Measurements from ENCODE around the gene RNF32. TPM values are rescaled to one million over a fixed set of nuclear protein-coding genes. Genes with fewer than 3 reads are reported as not detected.

RNF32 gene
- total RNA-seq (2021) (2.2 and 2.7 TPM in 2 replicates), Bru-seq, nascent RNA (percentile 33 among the genes with signal in this experiment), BruChase-seq, experiment 1, labeled RNA remaining after a 2-hour chase (percentile 35 among the genes with signal in this experiment), BruChase-seq, experiment 2, labeled RNA remaining after a 6-hour chase (percentile 30 among the genes with signal in this experiment)
- long read RNA-seq, partial matches to known transcripts = 0 of 5 reads
- long read RNA-seq, other reads (novel, unspliced or antisense) = 3 of 5 reads

DNA sequence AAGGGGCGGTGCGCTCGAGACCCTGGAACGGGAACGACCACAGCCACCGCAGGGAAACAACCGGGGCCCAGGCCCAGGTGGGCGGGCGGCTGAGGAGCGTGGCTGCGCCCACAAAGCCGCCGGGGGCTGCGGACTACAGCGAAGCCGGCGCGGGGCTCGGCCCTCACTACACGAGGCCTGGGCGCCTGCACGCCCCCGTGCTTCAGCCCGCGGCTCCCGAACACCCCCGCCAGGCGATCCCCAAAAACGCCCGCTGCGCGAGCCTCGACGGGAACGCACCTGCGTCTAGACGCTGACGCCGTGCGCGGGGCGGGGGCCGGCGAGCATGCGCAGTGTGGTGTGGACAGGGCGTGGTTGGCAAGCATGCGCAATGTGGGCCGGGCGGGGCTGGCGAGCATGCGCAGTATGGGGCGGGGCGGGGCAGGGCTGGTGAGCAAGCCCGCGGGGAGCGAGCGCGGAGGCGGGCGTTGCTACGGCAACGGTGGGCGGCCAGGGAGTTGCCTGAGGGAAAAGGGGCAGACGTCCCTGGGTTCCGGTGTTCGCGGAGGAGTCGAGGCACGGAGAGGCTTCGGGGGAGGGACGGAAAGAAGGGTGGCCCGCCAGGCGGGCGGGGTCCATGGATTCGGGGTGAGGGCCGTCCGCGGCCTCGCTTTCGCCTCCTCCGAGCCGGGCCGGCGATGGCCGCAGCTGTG lies at the start of gene RNF32:
RNF32 (plus strand) TSS at position 518 of the 692 bp plus-strand sequence. CDS start 3,104 bp downstream, outside the sequence.
- no peak for TF ChIP-seq EZH2 (IDR thresholded peaks at IDR 0.05; ENCODE audit: low read depth)
- TF ChIP-seq, protein P1, sequence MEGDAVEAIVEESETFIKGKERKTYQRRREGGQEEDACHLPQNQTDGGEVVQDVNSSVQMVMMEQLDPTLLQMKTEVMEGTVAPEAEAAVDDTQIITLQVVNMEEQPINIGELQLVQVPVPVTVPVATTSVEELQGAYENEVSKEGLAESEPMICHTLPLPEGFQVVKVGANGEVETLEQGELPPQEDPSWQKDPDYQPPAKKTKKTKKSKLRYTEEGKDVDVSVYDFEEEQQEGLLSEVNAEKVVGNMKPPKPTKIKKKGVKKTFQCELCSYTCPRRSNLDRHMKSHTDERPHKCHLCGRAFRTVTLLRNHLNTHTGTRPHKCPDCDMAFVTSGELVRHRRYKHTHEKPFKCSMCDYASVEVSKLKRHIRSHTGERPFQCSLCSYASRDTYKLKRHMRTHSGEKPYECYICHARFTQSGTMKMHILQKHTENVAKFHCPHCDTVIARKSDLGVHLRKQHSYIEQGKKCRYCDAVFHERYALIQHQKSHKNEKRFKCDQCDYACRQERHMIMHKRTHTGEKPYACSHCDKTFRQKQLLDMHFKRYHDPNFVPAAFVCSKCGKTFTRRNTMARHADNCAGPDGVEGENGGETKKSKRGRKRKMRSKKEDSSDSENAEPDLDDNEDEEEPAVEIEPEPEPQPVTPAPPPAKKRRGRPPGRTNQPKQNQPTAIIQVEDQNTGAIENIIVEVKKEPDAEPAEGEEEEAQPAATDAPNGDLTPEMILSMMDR (conservative IDR thresholded peaks at IDR 0.05) = no peak
- Histone ChIP-seq H3F3A (ENCODE audit: insufficient read depth, low read depth) (no peaks in the 10 kb centered on the region), H3K4me2 (peak within 1 kb of the TSS; percentile 87), H3K9me2 (ENCODE audit: insufficient read depth) (no peaks in the 10 kb centered on the region; the same call in 1 of the 2 replicates), H3K4me3 (peak within 1 kb of the TSS; percentile 90), H3K9me3 (ENCODE audit: insufficient read depth, low read depth) (0 out of 2 replicates have a peak, but pooled peaks cover 6% of the 10 kb centered on the region), H3K27me3 (ENCODE audit: insufficient read depth, low read depth) (peaks cover 2% of the 10 kb centered on the region; the same call in 1 of the 2 replicates), H4K20me1 (ENCODE audit: insufficient read depth) (no peaks in the 10 kb centered on the region), H3K4me1 (replicated peaks; ENCODE audit: insufficient read depth) (peaks cover 8% of the 10 kb centered on the region), H3K27ac (no peak within 1 kb of the TSS), H3K79me2 (ENCODE audit: low read depth) (no peaks in the 10 kb centered on the region), H2AFZ (peak within 1 kb of the TSS; percentile 100), H3K36me3 (ENCODE audit: low read depth) (no peaks in the 10 kb centered on the region)
- DNase-seq = peak; percentile 78 to 96
- no TSS peak for BruUV-seq (replicated peaks)
- intact Hi-C loops (cut with micrococcal nuclease; ENCODE audit: unreplicated experiment) = loop anchor here (10.0 kb wide), 1 partner anchor 836 kb away; no protein-coding TSS in a partner anchor
- ChIA-PET POLR2A (ENCODE audit: unreplicated experiment) (interaction anchor here (0.6 kb wide), 2 partner anchors 13 to 32 kb away, joined by 4 to 6 read pairs; no protein-coding TSS in a partner anchor), CTCF (interaction anchor here (0.6 kb wide), 2 partner anchors 12 to 174 kb away, joined by 3 to 8 read pairs; no protein-coding TSS in a partner anchor)

GRCh38 chr7:156592155-156592884 lies 48.3 kb upstream of the RNF32 start:
- H3K4me1 ChIP-seq (replicated peaks; ENCODE audit: insufficient read depth) = no peaks in the 10 kb centered on the region
- no peak for TF ChIP-seq EZH2 (IDR thresholded peaks at IDR 0.05; ENCODE audit: low read depth)
- TF ChIP-seq, protein P1 (conservative IDR thresholded peaks at IDR 0.05) = no peak
- no peaks in the 10 kb centered on the region for H3K9me3 ChIP-seq (ENCODE audit: insufficient read depth, low read depth)
- CTCF ChIA-PET = no interaction called here
- intact Hi-C loops (cut with micrococcal nuclease; ENCODE audit: unreplicated experiment) = no loop called here
- H3K79me2 ChIP-seq (ENCODE audit: low read depth) = no peaks in the 10 kb centered on the region
- no peak overlapping the region for H3K4me3 ChIP-seq
- POLR2A ChIA-PET (ENCODE audit: unreplicated experiment) = no interaction called here
- no peak for DNase-seq
- no peak overlapping the region for H3K27ac ChIP-seq
- no peaks in the 10 kb centered on the region for H3K36me3 ChIP-seq (ENCODE audit: low read depth)
- H4K20me1 ChIP-seq (ENCODE audit: insufficient read depth) = no peaks in the 10 kb centered on the region
- no peaks in the 10 kb centered on the region for H3F3A ChIP-seq (ENCODE audit: insufficient read depth, low read depth)
- H3K4me2 ChIP-seq = no peak overlapping the region
- H3K9me2 ChIP-seq (ENCODE audit: insufficient read depth) = no peaks in the 10 kb centered on the region
- no peak overlapping the region for H2AFZ ChIP-seq
- peaks cover 66% of the 10 kb centered on the region for H3K27me3 ChIP-seq (ENCODE audit: insufficient read depth, low read depth)
- no TSS peak for BruUV-seq (replicated peaks)

DNA sequence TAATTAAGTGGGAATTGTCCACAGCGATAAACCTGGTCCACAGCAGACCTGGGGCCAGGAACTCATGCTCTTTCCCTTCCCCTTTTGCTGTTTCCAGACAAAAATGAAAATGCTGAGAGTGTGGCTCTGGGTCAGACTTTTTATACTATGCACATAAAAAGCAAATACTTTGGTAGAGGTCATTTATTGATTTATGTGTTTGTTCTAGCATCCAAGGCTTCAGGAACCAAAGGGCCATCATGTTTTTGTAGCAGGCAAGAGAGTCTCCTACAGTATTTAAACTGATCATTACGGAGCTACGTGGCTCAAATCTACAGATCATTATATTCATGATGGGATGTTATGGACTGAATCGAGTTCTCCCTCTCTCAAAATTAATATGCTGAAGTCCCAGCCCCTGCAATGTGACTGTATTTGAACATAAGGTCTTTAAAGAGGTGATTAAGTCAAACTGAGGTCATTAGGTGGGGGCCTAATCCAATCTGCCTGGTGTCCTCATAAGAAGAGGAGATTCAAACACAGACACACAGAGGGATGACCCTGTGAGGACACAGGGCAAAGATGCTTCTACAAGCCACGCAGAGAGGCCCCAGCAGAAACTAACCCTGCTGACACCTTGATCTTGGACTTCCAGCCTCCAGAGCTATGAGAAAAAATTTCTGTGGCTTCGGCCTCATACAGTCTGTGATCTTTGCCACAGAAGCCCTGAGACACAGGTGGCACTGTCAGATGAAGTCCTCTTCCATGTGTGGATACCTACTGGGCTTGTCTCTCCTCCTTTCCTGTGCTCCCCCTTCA lies 46.1 kb upstream of the RNF32 start:
- intact Hi-C loops (cut with micrococcal nuclease; ENCODE audit: unreplicated experiment) = no loop called here

More for the DNA sequence above, 46.1 kb upstream of the RNF32 start:
- no peak overlapping the region for H3K27ac ChIP-seq
- no peaks in the 10 kb centered on the region for H3K9me2 ChIP-seq (ENCODE audit: insufficient read depth)
- peaks cover 63% of the 10 kb centered on the region for H3K27me3 ChIP-seq (ENCODE audit: insufficient read depth, low read depth)
- H3K9me3 ChIP-seq (ENCODE audit: insufficient read depth, low read depth) = no peaks in the 10 kb centered on the region
- TF ChIP-seq EZH2 (IDR thresholded peaks at IDR 0.05; ENCODE audit: low read depth) = no peak
- TF ChIP-seq, protein P1 (conservative IDR thresholded peaks at IDR 0.05) = no peak
- no peaks in the 10 kb centered on the region for H3F3A ChIP-seq (ENCODE audit: insufficient read depth, low read depth)
- DNase-seq = no peak
- no peaks in the 10 kb centered on the region for H3K4me1 ChIP-seq (replicated peaks; ENCODE audit: insufficient read depth)
- ChIA-PET CTCF (no interaction called here), POLR2A (ENCODE audit: unreplicated experiment) (no interaction called here)
- no peak overlapping the region for H3K4me3 ChIP-seq
- H4K20me1 ChIP-seq (ENCODE audit: insufficient read depth) = no peaks in the 10 kb centered on the region
- H3K36me3 ChIP-seq (ENCODE audit: low read depth) = no peaks in the 10 kb centered on the region
- BruUV-seq (replicated peaks) = no TSS peak
- H3K79me2 ChIP-seq (ENCODE audit: low read depth) = no peaks in the 10 kb centered on the region
- H3K4me2 ChIP-seq = no peak overlapping the region
- H2AFZ ChIP-seq = no peak overlapping the region

Data from PC-9 (cell line).